IPS-18a (cell line): ENCODE results near the gene CCDC43.
"Not testable (repeated sequence)": the region's sequence is repeated elsewhere in the genome, so short reads cannot be mapped to it uniquely, and the experiment has no call there.

Experiments
- H3K27ac ChIP-seq: one replicate; pipeline ENCODE4 v1.5.1; 2013; ENCODE audit warnings: low read length
- H3K27me3 ChIP-seq: one replicate; pipeline ENCODE4 v1.6.1; 2013; ENCODE audit warnings: mild to moderate bottlenecking, low read length; ENCODE audit not compliant: control insufficient read depth, insufficient read depth
- H3K36me3 ChIP-seq: one replicate; pipeline ENCODE4 v1.6.1; 2013; ENCODE audit warnings: low read depth, low read length; ENCODE audit not compliant: control insufficient read depth
- H3K4me1 ChIP-seq: one replicate; pipeline ENCODE4 v1.6.1; 2013; ENCODE audit warnings: low read depth, low read length; ENCODE audit not compliant: control insufficient read depth
- H3K4me3 ChIP-seq: one replicate; pipeline ENCODE4 v1.5.1; 2013; ENCODE audit warnings: low read length
- H3K9ac ChIP-seq: one replicate; pipeline ENCODE4 v1.6.1; 2013; ENCODE audit warnings: mild to moderate bottlenecking, low read length, moderate library complexity
- H3K9me3 ChIP-seq: one replicate; pipeline ENCODE4 v1.6.1; 2013; ENCODE audit warnings: low read depth, low read length; ENCODE audit not compliant: control insufficient read depth

Gene CCDC43

GRCh38 chr17:44642834-44643233, 46.7 kb downstream of the CCDC43 start:
- Histone ChIP-seq H3K36me3 (no peaks in the 10 kb centered on the region), H3K4me1 (no peaks in the 10 kb centered on the region), H3K27ac (no peak overlapping the region), H3K9ac (no peak overlapping the region), H3K4me3 (no peak overlapping the region), H3K9me3 (no peaks in the 10 kb centered on the region), H3K27me3 (no peaks in the 10 kb centered on the region)

GRCh38 chr17:44637066-44637465, 52.5 kb downstream of the CCDC43 start:
- Histone ChIP-seq H3K36me3 (no peaks in the 10 kb centered on the region), H3K4me3 (no peak overlapping the region), H3K9me3 (no peaks in the 10 kb centered on the region), H3K4me1 (no peaks in the 10 kb centered on the region), H3K27ac (no peak overlapping the region), H3K27me3 (no peaks in the 10 kb centered on the region), H3K9ac (no peak overlapping the region)

- Histone ChIP-seq H3K9me3 (no peaks in the 10 kb centered on the region), H3K27ac (no peak overlapping the region), H3K9ac (no peak overlapping the region), H3K27me3 (no peaks in the 10 kb centered on the region), H3K36me3 (no peaks in the 10 kb centered on the region), H3K4me1 (no peaks in the 10 kb centered on the region), H3K4me3 (no peak overlapping the region)
Measured at GRCh38 chr17:44636562-44636961, 53.0 kb downstream of the CCDC43 start.

GRCh38 chr17:44634401-44634800, 55.2 kb downstream of the CCDC43 start:
- H3K4me1 ChIP-seq, H3K27ac ChIP-seq, H3K36me3 ChIP-seq, H3K27me3 ChIP-seq, H3K4me3 ChIP-seq, H3K9ac ChIP-seq, H3K9me3 ChIP-seq: not testable (repeated sequence)

- Histone ChIP-seq H3K9me3 (no peaks in the 10 kb centered on the region), H3K4me3 (no peak overlapping the region), H3K4me1 (no peaks in the 10 kb centered on the region), H3K27ac (no peak overlapping the region), H3K27me3 (no peaks in the 10 kb centered on the region), H3K9ac (no peak overlapping the region), H3K36me3 (no peaks in the 10 kb centered on the region)
Measured at GRCh38 chr17:44633998-44634397, 55.6 kb downstream of the CCDC43 start.

GRCh38 chr17:44630703-44631102, 58.9 kb downstream of the CCDC43 start:
- no peaks in the 10 kb centered on the region for H3K27me3 ChIP-seq
- H3K9me3 ChIP-seq = no peaks in the 10 kb centered on the region
- H3K27ac ChIP-seq = no peak overlapping the region
- H3K36me3 ChIP-seq = no peaks in the 10 kb centered on the region
- peaks cover 8% of the 10 kb centered on the region for H3K4me1 ChIP-seq
- H3K4me3 ChIP-seq = no peak overlapping the region
- no peak overlapping the region for H3K9ac ChIP-seq

- H3K9me3 ChIP-seq = no peaks in the 10 kb centered on the region
- peaks cover 8% of the 10 kb centered on the region for H3K4me1 ChIP-seq
- H3K36me3 ChIP-seq = no peaks in the 10 kb centered on the region
- no peak overlapping the region for H3K27ac ChIP-seq
- no peaks in the 10 kb centered on the region for H3K27me3 ChIP-seq
- no peak overlapping the region for H3K9ac ChIP-seq
- no peak overlapping the region for H3K4me3 ChIP-seq
Measured at GRCh38 chr17:44629314-44629713, 60.3 kb downstream of the CCDC43 start.

GRCh38 chr17:44628243-44629188, 61.1 kb downstream of the CCDC43 start:
- Histone ChIP-seq H3K4me1 (peaks cover 8% of the 10 kb centered on the region), H3K27ac (no peak overlapping the region), H3K9ac (no peak overlapping the region), H3K36me3 (no peaks in the 10 kb centered on the region), H3K4me3 (peak overlapping the region; percentile 45), H3K27me3 (no peaks in the 10 kb centered on the region), H3K9me3 (no peaks in the 10 kb centered on the region)

GRCh38 chr17:44627513-44628242, 61.9 kb downstream of the CCDC43 start:
- no peaks in the 10 kb centered on the region for H3K36me3 ChIP-seq
- H3K27ac ChIP-seq = no peak overlapping the region
- H3K27me3 ChIP-seq = no peaks in the 10 kb centered on the region
- H3K9ac ChIP-seq = no peak overlapping the region
- peak overlapping the region; percentile 45 for H3K4me3 ChIP-seq
- no peaks in the 10 kb centered on the region for H3K9me3 ChIP-seq
- peaks cover 8% of the 10 kb centered on the region for H3K4me1 ChIP-seq
